HL-60 (cell line): Measurements from ENCODE around the gene SLC46A2.

ENCODE experiments used
- DNase-seq, 2 experiments: peaks; one replicate each; pipeline ENCODE4 v3.0.0-alpha.2; 2010 to 2020; ENCODE audit warnings: low read depth in 1 of 2, low spot score in 1 of 2
- H3K27ac ChIP-seq: fragments of 250-450 bp; sonication (Bioruptor Pico); replicated peaks from 2 replicates; pipeline ENCODE4 v1.5.1; 2020; ENCODE audit warnings: mild to moderate bottlenecking, moderate library complexity
- H3K27me3 ChIP-seq: fragments of 250-450 bp; sonication (Bioruptor Pico); 2 replicates; pipeline ENCODE4 v1.5.1; 2021; ENCODE audit warnings: mild to moderate bottlenecking, moderate library complexity; ENCODE audit not compliant: insufficient read depth, poor library complexity, severe bottlenecking
- H3K4me3 ChIP-seq: replicated peaks from 2 replicates; pipeline ENCODE4 v1.5.1; 2011; ENCODE audit warnings: mild to moderate bottlenecking, control low read depth, low read length; ENCODE audit not compliant: insufficient read depth
- CTCF ChIP-seq: IDR thresholded peaks from one replicate; pipeline ENCODE4 v1.5.1; 2011; ENCODE audit warnings: low read length, control low read depth, inconsistent platforms; ENCODE audit not compliant: insufficient read depth
- GABPA ChIP-seq: IDR thresholded peaks from 2 replicates; pipeline ENCODE4 v1.6.1; 2012; ENCODE audit warnings: low read depth
- POLR2AphosphoS5 ChIP-seq: IDR thresholded peaks from 2 replicates; pipeline ENCODE4 v1.6.1; 2012; ENCODE audit warnings: low read depth
- REST ChIP-seq: IDR thresholded peaks from 2 replicates; pipeline ENCODE4 v1.6.1; 2012; ENCODE audit warnings: low read depth; ENCODE audit not compliant: insufficient replicate concordance
- SPI1 ChIP-seq: IDR thresholded peaks from 2 replicates; pipeline ENCODE4 v1.6.1; 2012; ENCODE audit warnings: low read depth, mild to moderate bottlenecking, borderline replicate concordance

The SLC46A2 gene

GRCh38 chr9:112867275-112867991, 23.2 kb downstream of the SLC46A2 start:
- no peak overlapping the region for H3K27ac ChIP-seq
- no peak overlapping the region for H3K4me3 ChIP-seq
- no peak for DNase-seq
- no peaks in the 10 kb centered on the region for H3K27me3 ChIP-seq
- TF ChIP-seq CTCF: no peak
- no peak for TF ChIP-seq REST

GRCh38 chr9:112866662-112867274, 23.9 kb downstream of the SLC46A2 start:
- H3K27ac ChIP-seq: no peak overlapping the region
- no peak overlapping the region for H3K4me3 ChIP-seq
- H3K27me3 ChIP-seq: no peaks in the 10 kb centered on the region
- no peak for TF ChIP-seq REST
- no peak for DNase-seq

GRCh38 chr9:112864982-112865381, 25.7 kb downstream of the SLC46A2 start:
- TF ChIP-seq SPI1 (no peak), REST (no peak), CTCF (no peak), GABPA (no peak), POLR2AphosphoS5 (no peak)
- no peak overlapping the region for H3K4me3 ChIP-seq
- H3K27me3 ChIP-seq: no peaks in the 10 kb centered on the region
- no peak for DNase-seq
- H3K27ac ChIP-seq: peak overlapping the region; percentile 77
